ENCODE results near the gene WDR93. TPM values are rescaled to one million over a fixed set of nuclear protein-coding genes. Genes with fewer than 3 reads are reported as not detected.

WDR93 gene
- total RNA-seq, 1 experiment from 2014 or later: not detected

GRCh38 chr15:89680282-89680873 is 10.2 kb upstream of the WDR93 start:
- Histone ChIP-seq H3K79me2 (ENCODE audit: insufficient read depth, low read length) (no peaks in the 10 kb centered on the region), H4K8ac (replicated peaks; ENCODE audit: insufficient read length, low read depth, low read length) (no peak overlapping the region), H3K23me2 (ENCODE audit: insufficient read length, low read depth, low read length, poor library complexity, severe bottlenecking) (no peaks in the 10 kb centered on the region), H4K5ac (ENCODE audit: insufficient read length, low read depth, low read length) (no peak overlapping the region), H3K9me3 (ENCODE audit: control insufficient read depth, low read depth, low read length) (no peaks in the 10 kb centered on the region), H3K4me1 (ENCODE audit: insufficient read depth, low read length) (no peaks in the 10 kb centered on the region), H3K23ac (ENCODE audit: insufficient read length, low read depth, low read length) (no peak overlapping the region), H3K56ac (ENCODE audit: insufficient read length, low read depth, low read length) (no peak overlapping the region), H2BK15ac (ENCODE audit: low read depth, low read length) (no peak overlapping the region), H4K20me1 (ENCODE audit: control insufficient read depth, insufficient read depth, insufficient read length) (no peaks in the 10 kb centered on the region), H3K14ac (ENCODE audit: insufficient read depth, low read length) (no peak overlapping the region), H3K4ac (ENCODE audit: low read depth, low read length) (no peak overlapping the region), H2BK20ac (ENCODE audit: low read depth, low read length, poor library complexity, severe bottlenecking) (no peak overlapping the region), H2BK5ac (ENCODE audit: insufficient read length, low read length) (no peak overlapping the region), H3T11ph (ENCODE audit: low read length) (no peak overlapping the region), H2BK12ac (ENCODE audit: insufficient read length, low read depth, low read length) (no peak overlapping the region), H2AK5ac (ENCODE audit: insufficient read length, low read length) (no peak overlapping the region), H3K27me3 (ENCODE audit: insufficient read depth, low read length) (no peaks in the 10 kb centered on the region), H3K4me2 (ENCODE audit: insufficient read depth, insufficient read length, low read length) (no peak overlapping the region), H2BK120ac (ENCODE audit: low read depth, low read length, poor library complexity, severe bottlenecking) (no peak overlapping the region), H2AFZ (ENCODE audit: low read length) (no peak overlapping the region), H3K9ac (ENCODE audit: extremely low read depth, insufficient read length, low read length) (no peak overlapping the region), H3K79me1 (ENCODE audit: insufficient read depth, low read depth, low read length, poor library complexity, severe bottlenecking) (no peaks in the 10 kb centered on the region), H3K27ac (ENCODE audit: insufficient read length, low read depth, low read length) (no peak overlapping the region), H4K91ac (ENCODE audit: insufficient read length, low read depth, low read length) (no peak overlapping the region), H3K18ac (ENCODE audit: insufficient read length, low read depth, low read length) (no peak overlapping the region)
- no peaks in the 10 kb centered on the region for H3K4me1 Mint-ChIP-seq
- no peaks in the 10 kb centered on the region for H3K36me3 Mint-ChIP-seq (ENCODE audit: insufficient read depth in 1 of 3, low read depth in 3 of 3)
- no CpG with 5 or more reads among the region's 5 CpGs for WGBS (ENCODE audit: extremely low coverage, insufficient read length, low lambda C conversion rate)
- DNase-seq: no peak
- H3K9me3 Mint-ChIP-seq: no peaks in the 10 kb centered on the region
- no peak overlapping the region for H3K4me3 Mint-ChIP-seq
- peaks cover 10% of the 10 kb centered on the region for H3K27me3 Mint-ChIP-seq (ENCODE audit: low read depth)
- no peak for TF ChIP-seq CTCF (conservative IDR thresholded peaks at IDR 0.05)
- H3K27ac Mint-ChIP-seq: no peak overlapping the region
